OCI-LY1 (cell line): ENCODE data around the gene DUSP12.

Experiments used
- CTCF ChIP-seq: fragments of 200-600 bp; sonication (generic), shearing (Covaris generic); IDR thresholded peaks from 2 replicates; pipeline ENCODE4 v1.5.1; 2017; ENCODE audit warnings: mild to moderate bottlenecking, antibody characterized with exemption, low read length, moderate library complexity, mixed read lengths
- EZH2 ChIP-seq: fragments of 200-600 bp; sonication (generic), shearing (Covaris generic); IDR thresholded peaks from 2 replicates; pipeline ENCODE4 v1.8.0; 2017; ENCODE audit warnings: borderline replicate concordance, mixed run types, mild to moderate bottlenecking, antibody characterized with exemption, low read length, moderate library complexity, mixed read lengths

GRCh38 chr1:161725908-161726472 lies 23.6 kb upstream of the DUSP12 start:
- TF ChIP-seq EZH2 (no peak), CTCF (no peak; the same call in 1 of the 2 replicates)
